A549 (cell line): ENCODE results near the gene UNC13A. TPM values are rescaled to one million over a fixed set of nuclear protein-coding genes. Genes with fewer than 3 reads are reported as not detected.

Experiments
- ATAC-seq, 2 experiments: fragments of 200-7000 bp in 1 of 2; fragments of >200 bp in 1 of 2; cut with Nextera tagmentation in 1 of 2; cut with Tn5 transposase in 1 of 2; 3 replicates each; pipeline versions ENCODE4 v1.8.0 to v1.9.1; 2018 to 2020; ENCODE audit warnings: mild to moderate bottlenecking in 1 of 2, moderate library complexity in 1 of 2
- CTCF ChIA-PET: fragments of 300-600 bp; sonication (Branson Sonifier 250); formaldehyde crosslinking; extraction: SDS; loops from one replicate; lab custom pipeline; 2021; ENCODE audit warnings: antibody characterized with exemption, inconsistent platforms; lab: Yijun Ruan, JAX
- POLR2A ChIA-PET: fragments of 350-600 bp; formaldehyde crosslinking; extraction: SDS; loops from one replicate; lab custom pipeline; 2021; ENCODE audit warnings: antibody characterized with exemption, inconsistent platforms; lab: Yijun Ruan, JAX
- DNase-seq, 2 experiments: peaks; one replicate each; pipeline versions ENCODE4 v3.0.0 to v3.0.0-alpha.2; 2011 to 2016; ENCODE audit warnings: low read depth in 1 of 2, low spot score in 1 of 2
- FAIRE-seq: peaks from 2 replicates; lab custom pipeline; 2011; peaks lifted over from hg19 to GRCh38; lab: Jason Lieb, UNC
- H3K27ac ChIP-seq, 2 experiments: fragments of >200 bp; sonication (Bioruptor Twin); formaldehyde crosslinking; 3 replicates each; pipeline ENCODE4 v1.5.1; 2016 to 2017
- H3K4me1 ChIP-seq: fragments of >200 bp; sonication (Bioruptor Twin); formaldehyde crosslinking; 3 replicates; pipeline ENCODE4 v1.6.1; 2016
- H3K4me2 ChIP-seq: fragments of >200 bp; sonication (Bioruptor Twin); formaldehyde crosslinking; 3 replicates; pipeline ENCODE4 v1.6.1; 2016
- H3K4me3 ChIP-seq: fragments of >200 bp; sonication (Bioruptor Twin); formaldehyde crosslinking; 3 replicates; pipeline ENCODE4 v1.5.1; 2016
- H3K9me3 ChIP-seq: fragments of >200 bp; sonication (Bioruptor Twin); formaldehyde crosslinking; 3 replicates; pipeline ENCODE4 v1.6.1; 2016
- BHLHE40 ChIP-seq: IDR thresholded peaks from 2 replicates; pipeline ENCODE4 v1.6.1; 2012; ENCODE audit warnings: low read depth, low read length, inconsistent platforms
- EHF ChIP-seq: fragments of 250-450 bp; sonication (Bioruptor Pico); IDR thresholded peaks from 2 replicates; pipeline ENCODE4 v1.5.0; 2020; ENCODE audit warnings: mild to moderate bottlenecking
- EHMT2 ChIP-seq: fragments of 200-600 bp; sonication (generic); IDR thresholded peaks from 2 replicates; pipeline ENCODE4 v1.6.1; 2016; ENCODE audit warnings: antibody characterized with exemption, low read depth, mild to moderate bottlenecking, moderate library complexity
- ESRRA ChIP-seq: fragments of 150-350 bp; IDR thresholded peaks from 2 replicates; pipeline ENCODE4 v1.6.1; 2014; ENCODE audit warnings: mild to moderate bottlenecking, low read length, borderline replicate concordance
- FOSB ChIP-seq: fragments of 250-450 bp; sonication (Bioruptor Pico); IDR thresholded peaks from 2 replicates; pipeline ENCODE4 v1.5.0; 2020; ENCODE audit warnings: mild to moderate bottlenecking, moderate library complexity
- FOSL2 ChIP-seq, 2 experiments: fragments of 450-650 bp in 1 of 2; fragments of >200 bp in 1 of 2; sonication (Bioruptor Twin) in 1 of 2; formaldehyde crosslinking; IDR thresholded peaks; 2 replicates each; pipeline versions ENCODE4 v1.5.0 to v1.6.1; 2016 to 2020; ENCODE audit warnings: mild to moderate bottlenecking in 1 of 2, moderate library complexity in 1 of 2
- GATA3 ChIP-seq: IDR thresholded peaks from 2 replicates; pipeline ENCODE4 v1.6.1; 2012; ENCODE audit warnings: borderline replicate concordance
- HDAC2 ChIP-seq: fragments of 200-600 bp; sonication (generic); IDR thresholded peaks from 2 replicates; pipeline ENCODE4 v1.6.1; 2016
- HEYL ChIP-seq: fragments of 250-450 bp; sonication (Bioruptor Pico); IDR thresholded peaks from 2 replicates; pipeline ENCODE4 v1.8.0; 2021; ENCODE audit warnings: mild to moderate bottlenecking, moderate library complexity
- HMGXB4 ChIP-seq: fragments of 250-450 bp; sonication (Bioruptor Pico); IDR thresholded peaks from 2 replicates; pipeline ENCODE4 v1.5.0; 2021; ENCODE audit warnings: mild to moderate bottlenecking, moderate library complexity, borderline replicate concordance
- HOXB13 ChIP-seq: fragments of 250-450 bp; sonication (Bioruptor Pico); IDR thresholded peaks from 2 replicates; pipeline ENCODE4 v1.5.0; 2020; ENCODE audit warnings: low read depth, mild to moderate bottlenecking, moderate library complexity
- HOXB5 ChIP-seq: fragments of 250-450 bp; sonication (Bioruptor Pico); IDR thresholded peaks from 2 replicates; pipeline ENCODE4 v1.5.0; 2020; ENCODE audit warnings: mild to moderate bottlenecking, moderate library complexity
- JUN ChIP-seq, 2 experiments: fragments of >200 bp; sonication (Bioruptor Twin); formaldehyde crosslinking; IDR thresholded peaks; 2 replicates in 1 of 2; 3 replicates in 1 of 2; pipeline ENCODE4 v1.6.1; 2016 to 2017
- JUNB ChIP-seq: fragments of >200 bp; sonication (Bioruptor Twin); formaldehyde crosslinking; IDR thresholded peaks from 2 replicates; pipeline ENCODE4 v1.6.1; 2016
- NR3C1 ChIP-seq: fragments of >200 bp; sonication (Bioruptor Twin); formaldehyde crosslinking; IDR thresholded peaks from 3 replicates; pipeline ENCODE4 v1.6.1; 2017
- RAD21 ChIP-seq, 2 experiments: fragments of >200 bp in 1 of 2; sonication (Bioruptor Twin) in 1 of 2; formaldehyde crosslinking in 1 of 2; IDR thresholded peaks in 1 of 2; conservative IDR thresholded peaks in 1 of 2; 2 replicates in 1 of 2; 3 replicates in 1 of 2; pipeline ENCODE4 v1.6.1; 2012 to 2018; ENCODE audit warnings: inconsistent platforms in 1 of 2
- RCOR1 ChIP-seq: fragments of 150-350 bp; IDR thresholded peaks from 2 replicates; pipeline ENCODE4 v1.6.1; 2014; ENCODE audit warnings: antibody characterized with exemption, low read length, low read depth
- RFX5 ChIP-seq: fragments of 450-650 bp; IDR thresholded peaks from 2 replicates; pipeline ENCODE4 v1.7.1; 2014; ENCODE audit warnings: antibody characterized with exemption, mild to moderate bottlenecking, moderate library complexity
- RNF2 ChIP-seq: fragments of 200-600 bp; sonication (generic); IDR thresholded peaks from 2 replicates; pipeline ENCODE4 v1.6.1; 2016; ENCODE audit warnings: low read depth, mild to moderate bottlenecking, antibody characterized with exemption, moderate library complexity, borderline replicate concordance
- SMC3 ChIP-seq: fragments of >200 bp; sonication (Bioruptor Twin); formaldehyde crosslinking; IDR thresholded peaks from 3 replicates; pipeline ENCODE4 v1.6.1; 2018; ENCODE audit warnings: inconsistent platforms
- ZSCAN20 ChIP-seq: fragments of 250-450 bp; sonication (Bioruptor Pico); IDR thresholded peaks from 2 replicates; pipeline ENCODE4 v1.8.0; 2022; ENCODE audit warnings: mild to moderate bottlenecking, moderate library complexity
- WGBS: methylation state at CpG from one replicate; pipeline ENCODE4 v1.1.6; 2017; ENCODE audit errors: missing lambda C conversion rate; 5-methylcytosine and 5-hydroxymethylcytosine counted together
- polyA plus RNA-seq, 4 experiments: library from polyadenylated mRNA; depleted of rRNA in 3 of 4; stranded (reverse); fragments of >200 nt; fragmentation: RNase III in 1 of 4; extraction: RNeasy Plus Mini Kit Qiagen cat#74134 plus additional on column Dnase treatment in 1 of 4; gene quantifications; 2 replicates in 3 of 4; 3 replicates in 1 of 4; pipeline ENCODE4 v1.2.3, GENCODE V29; 2011 to 2017
- TF ChIP-seq, protein P1 (sequence below): fragments of >200 bp; sonication (Bioruptor Twin); formaldehyde crosslinking; IDR thresholded peaks from 2 replicates; pipeline ENCODE4 v1.6.1; 2016
- TF ChIP-seq, protein P2 (sequence below): IDR thresholded peaks from 2 replicates; pipeline ENCODE4 v1.6.1; 2012

UNC13A gene
- polyA plus RNA-seq, 2 of the 4 experiments (the other 2 are of a cell fraction): 3.1 to 4.2 TPM

DNA sequence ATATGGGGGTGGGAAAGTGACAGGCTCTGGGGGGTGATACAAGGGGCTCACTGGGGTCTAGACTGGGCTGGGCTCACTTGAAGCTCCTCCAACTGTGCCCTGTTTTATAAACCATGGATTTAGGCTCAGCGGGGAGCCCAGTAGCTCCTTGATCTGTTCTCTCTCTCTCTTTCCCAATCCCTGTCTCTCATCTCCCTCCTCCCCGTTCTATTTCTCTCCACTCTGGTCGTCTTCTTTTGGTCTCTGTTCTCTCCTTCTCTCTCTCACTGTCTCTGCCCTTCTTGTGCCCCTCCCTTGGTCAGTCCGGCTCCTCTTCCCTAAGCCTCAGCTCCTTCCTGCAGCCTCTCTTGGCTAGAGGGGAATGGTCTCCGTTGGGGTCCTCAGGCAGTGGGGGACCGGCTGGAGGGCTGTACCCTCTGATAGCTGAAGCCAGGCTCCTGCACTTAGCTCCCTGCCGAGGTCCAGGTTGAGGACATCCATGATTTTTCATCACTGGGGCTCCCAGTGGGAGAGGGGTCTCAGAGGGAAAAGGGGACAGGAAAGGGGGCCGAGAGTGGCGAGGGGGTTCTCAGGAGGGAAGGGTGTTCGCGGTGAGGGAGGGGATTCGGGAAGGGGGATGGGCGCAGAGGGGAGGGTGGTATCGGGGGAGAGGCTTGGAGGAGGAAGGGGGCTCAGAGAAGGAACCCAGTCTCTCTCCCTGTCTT is 8.5 kb downstream of the UNC13A start:
- Histone ChIP-seq H3K4me1 (peaks cover 13% of the 10 kb centered on the region; the same call in 2 of the 3 replicates), H3K27ac (peak overlapping the region; percentile 59 to 82; a peak in 5 of 6 replicates), H3K4me3 (peak overlapping the region; percentile 43), H3K4me2 (peak overlapping the region; percentile 97), H3K9me3 (no peaks in the 10 kb centered on the region)
- POLR2A ChIA-PET: interaction anchor here (0.6 kb wide), 1 partner anchor 75 kb away, joined by 8 read pairs; no protein-coding TSS in a partner anchor
- ATAC-seq (no peak; a peak in 1 of 6 replicates), DNase-seq (no peak), FAIRE-seq (no peak)
- WGBS: 43% methylated on average over 7 of the region's 14 CpGs
- CTCF ChIA-PET: interaction anchor here (0.6 to 0.9 kb wide), 2 partner anchors 73 to 87 kb away, joined by 3 to 4 read pairs; no protein-coding TSS in a partner anchor
- no peak for TF ChIP-seq HOXB13 (CRISPR knock-in tag)
- TF ChIP-seq RCOR1: no peak
- no peak for TF ChIP-seq JUN (IDR thresholded peaks at IDR 0.05)
- TF ChIP-seq EHF (CRISPR knock-in tag): no peak
- TF ChIP-seq FOSL2 (IDR thresholded peaks at IDR 0.05): no peak
- TF ChIP-seq FOSL2 (CRISPR knock-in tag; IDR thresholded peaks at IDR 0.05): no peak
- TF ChIP-seq ZSCAN20 (CRISPR knock-in tag): no peak
- TF ChIP-seq, protein P1, sequence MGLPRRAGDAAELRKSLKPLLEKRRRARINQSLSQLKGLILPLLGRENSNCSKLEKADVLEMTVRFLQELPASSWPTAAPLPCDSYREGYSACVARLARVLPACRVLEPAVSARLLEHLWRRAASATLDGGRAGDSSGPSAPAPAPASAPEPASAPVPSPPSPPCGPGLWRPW: no peak
- TF ChIP-seq RFX5: no peak
- no peak for TF ChIP-seq HDAC2
- TF ChIP-seq HMGXB4: no peak
- TF ChIP-seq, protein P2, sequence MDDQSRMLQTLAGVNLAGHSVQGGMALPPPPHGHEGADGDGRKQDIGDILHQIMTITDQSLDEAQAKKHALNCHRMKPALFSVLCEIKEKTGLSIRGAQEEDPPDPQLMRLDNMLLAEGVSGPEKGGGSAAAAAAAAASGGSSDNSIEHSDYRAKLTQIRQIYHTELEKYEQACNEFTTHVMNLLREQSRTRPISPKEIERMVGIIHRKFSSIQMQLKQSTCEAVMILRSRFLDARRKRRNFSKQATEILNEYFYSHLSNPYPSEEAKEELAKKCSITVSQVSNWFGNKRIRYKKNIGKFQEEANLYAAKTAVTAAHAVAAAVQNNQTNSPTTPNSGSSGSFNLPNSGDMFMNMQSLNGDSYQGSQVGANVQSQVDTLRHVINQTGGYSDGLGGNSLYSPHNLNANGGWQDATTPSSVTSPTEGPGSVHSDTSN: no peak
- TF ChIP-seq JUNB: no peak
- TF ChIP-seq SMC3: no peak
- TF ChIP-seq ESRRA: no peak
- TF ChIP-seq RAD21 (conservative IDR thresholded peaks at IDR 0.05 in 1 of 2, IDR thresholded peaks at IDR 0.05 in 1 of 2): no peak
- TF ChIP-seq HOXB5 (CRISPR knock-in tag): no peak
- TF ChIP-seq HEYL (CRISPR knock-in tag): no peak
- no peak for TF ChIP-seq FOSB (CRISPR knock-in tag)

DNA sequence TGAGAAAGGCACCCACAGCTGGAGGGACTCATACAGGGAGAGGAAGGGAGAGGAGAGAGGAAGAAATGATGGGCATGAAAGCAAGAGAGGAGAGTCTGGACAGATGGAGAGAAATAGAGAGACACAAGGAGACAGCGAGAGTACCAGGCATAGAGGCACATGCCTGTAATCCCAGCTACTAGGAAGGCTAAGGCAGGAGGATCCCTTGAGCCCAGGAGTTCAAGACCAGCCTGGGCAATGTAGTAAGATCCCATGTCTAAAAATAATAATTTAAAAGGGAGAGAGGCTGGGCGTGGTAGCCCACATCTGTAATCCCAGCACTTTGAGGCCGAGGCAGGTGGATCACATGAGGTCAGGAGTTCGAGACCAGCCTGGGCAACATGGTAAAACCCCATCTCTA is 9.3 kb downstream of the UNC13A start:
- H3K9me3 ChIP-seq: no peaks in the 10 kb centered on the region
- DNase-seq (no peak), FAIRE-seq (no peak), ATAC-seq (no peak)
- H3K4me2 ChIP-seq: no peak overlapping the region
- no peak overlapping the region for H3K4me3 ChIP-seq
- POLR2A ChIA-PET: no interaction called here
- WGBS: 86% methylated on average over 4 of the region's 4 CpGs
- H3K27ac ChIP-seq: no peak overlapping the region
- TF ChIP-seq RAD21 (conservative IDR thresholded peaks at IDR 0.05 in 1 of 2, IDR thresholded peaks at IDR 0.05 in 1 of 2) (no peak), BHLHE40 (no peak), NR3C1 (no peak), RCOR1 (no peak), EHMT2 (no peak), RNF2 (no peak), GATA3 (no peak)
- H3K4me1 ChIP-seq: peaks cover 13% of the 10 kb centered on the region; the same call in 2 of the 3 replicates
- CTCF ChIA-PET: interaction anchor here (0.9 kb wide), 1 partner anchor 87 kb away, joined by 3 read pairs; no protein-coding TSS in a partner anchor
